ENCODE results near the gene ACAP2.
"Not testable (repeated sequence)": the region's sequence is repeated elsewhere in the genome, so short reads cannot be mapped to it uniquely, and the experiment has no call there.

ACAP2 gene

GRCh38 chr3:195247086-195247862 is 195.5 kb downstream of the ACAP2 start:
- no peak for DNase-seq (ENCODE audit: low read depth in 3 of 3)

- DNase-seq (ENCODE audit: low read depth in 3 of 3), result no peak
Observed at GRCh38 chr3:195246581-195246995, 196.2 kb downstream of the ACAP2 start.

DNA sequence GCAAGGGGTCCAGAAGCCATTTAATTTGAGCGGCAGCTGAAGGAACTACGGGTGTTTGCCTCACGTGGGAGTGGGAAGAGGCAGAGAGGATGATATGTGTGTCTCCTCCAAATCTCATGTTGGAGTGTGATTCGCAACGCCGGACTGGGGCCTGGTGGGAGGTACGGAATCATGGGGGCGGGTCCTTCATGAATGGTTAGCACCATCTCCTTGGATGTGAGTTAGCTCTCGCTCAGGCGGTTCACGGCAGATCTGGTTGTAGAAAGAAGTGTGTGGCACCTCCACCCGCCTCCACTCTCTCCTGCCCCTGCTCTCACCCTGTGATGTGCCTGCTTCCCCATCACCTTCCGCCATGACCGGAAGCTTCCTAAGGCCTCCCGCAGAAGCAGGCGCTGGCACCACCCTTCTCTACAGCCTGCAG is 197.3 kb downstream of the ACAP2 start:
- DNase-seq (ENCODE audit: low read depth in 3 of 3), result no peak

- no peak for DNase-seq (ENCODE audit: low read depth in 3 of 3)
Observed at GRCh38 chr3:195241592-195242355, 201.0 kb downstream of the ACAP2 start.

GRCh38 chr3:195240939-195241338 is 201.9 kb downstream of the ACAP2 start:
- no peak for DNase-seq (ENCODE audit: low read depth in 3 of 3)

GRCh38 chr3:195240171-195240701 is 202.6 kb downstream of the ACAP2 start:
- no peak for DNase-seq (ENCODE audit: low read depth in 3 of 3)

GRCh38 chr3:195239121-195239520 is 203.7 kb downstream of the ACAP2 start:
- no peak for DNase-seq (ENCODE audit: low read depth in 3 of 3)

DNA sequence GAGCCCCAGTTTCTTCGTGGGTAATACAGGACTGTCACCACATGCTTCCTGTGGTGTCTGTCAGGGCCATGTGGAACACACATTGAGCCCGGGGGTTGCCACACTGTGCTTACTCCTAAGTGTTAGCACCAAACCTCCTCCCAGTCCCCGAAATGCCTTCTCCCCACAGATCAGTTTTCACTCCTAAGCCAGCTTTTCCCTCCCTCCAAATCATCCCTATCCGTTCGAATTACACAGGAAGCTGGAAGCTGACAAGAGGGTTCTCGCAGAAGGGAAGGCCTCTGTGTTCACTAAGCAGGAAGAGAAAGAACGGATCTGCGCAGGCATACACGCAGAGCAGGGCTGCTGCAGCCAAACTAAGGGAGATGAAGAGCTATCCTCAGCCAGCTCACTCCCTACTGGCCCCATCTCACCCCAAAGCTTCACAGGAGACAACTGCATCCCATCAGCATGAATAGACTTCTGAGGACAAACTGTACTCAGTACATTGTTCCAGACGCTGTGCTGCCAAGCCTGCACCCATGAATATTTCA is 204.2 kb downstream of the ACAP2 start:
- no peak for DNase-seq (ENCODE audit: low read depth in 3 of 3)

- no peak for DNase-seq (ENCODE audit: low read depth in 3 of 3)
Observed at GRCh38 chr3:195238081-195238571, 204.7 kb downstream of the ACAP2 start.

GRCh38 chr3:195236801-195237570 is 205.8 kb downstream of the ACAP2 start:
- DNase-seq (ENCODE audit: low read depth in 3 of 3), result no peak

DNA sequence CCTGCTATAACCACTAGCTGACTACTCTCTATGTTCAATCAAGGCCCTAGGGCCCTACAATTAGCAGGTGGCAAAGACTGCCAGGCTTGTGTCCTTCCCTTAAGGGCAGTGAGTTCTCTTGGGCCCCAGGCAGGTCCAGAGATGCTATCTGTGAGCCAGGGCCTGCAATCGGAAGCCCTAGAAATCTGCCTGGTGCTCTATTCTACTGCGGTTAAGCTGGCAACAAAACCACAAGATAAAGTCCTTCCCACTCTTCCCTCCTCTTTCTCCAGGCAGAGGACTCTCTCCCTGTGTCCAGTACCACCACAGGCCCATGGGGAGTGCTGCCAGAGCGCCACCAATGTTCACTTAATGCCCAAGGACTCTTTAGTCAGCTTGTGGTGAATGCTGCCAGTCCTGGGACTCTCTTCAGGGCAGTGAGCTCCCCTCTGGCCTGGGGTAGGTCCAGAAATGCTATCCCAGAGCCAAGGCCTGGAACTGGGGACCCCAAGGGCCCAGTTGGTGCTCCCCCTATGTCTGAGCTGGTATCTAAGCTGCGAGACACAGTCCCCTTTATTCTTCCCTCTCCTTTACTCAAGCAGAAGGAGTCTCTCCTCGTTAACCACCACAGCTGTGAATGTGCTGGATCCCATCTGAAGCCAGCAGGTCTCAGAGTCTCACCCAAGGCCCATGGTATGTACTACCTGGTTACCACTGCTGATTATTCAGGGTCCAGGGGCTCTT is 206.6 kb downstream of the ACAP2 start:
- DNase-seq (ENCODE audit: low read depth in 3 of 3), result no peak

DNA sequence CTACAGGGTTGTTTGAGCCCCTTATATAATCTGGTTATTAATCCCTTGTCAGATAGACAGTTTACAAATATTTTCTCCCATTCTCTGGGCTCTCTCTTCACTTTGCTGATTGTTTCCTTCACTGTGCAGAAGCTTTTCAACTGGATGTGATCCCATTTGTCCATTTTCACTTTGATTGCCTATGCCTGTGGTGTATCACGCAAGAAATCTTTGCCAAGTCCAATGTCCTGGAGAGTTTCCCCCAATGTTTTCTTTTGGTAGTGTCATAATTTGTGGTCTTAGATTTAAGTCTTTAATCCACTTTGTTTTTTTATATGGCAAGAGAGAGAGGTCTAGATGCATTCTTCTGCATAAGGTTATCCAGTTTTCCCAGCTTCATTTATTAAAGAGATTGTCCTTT is 212.6 kb downstream of the ACAP2 start:
- no peak for DNase-seq (ENCODE audit: low read depth in 3 of 3)

DNA sequence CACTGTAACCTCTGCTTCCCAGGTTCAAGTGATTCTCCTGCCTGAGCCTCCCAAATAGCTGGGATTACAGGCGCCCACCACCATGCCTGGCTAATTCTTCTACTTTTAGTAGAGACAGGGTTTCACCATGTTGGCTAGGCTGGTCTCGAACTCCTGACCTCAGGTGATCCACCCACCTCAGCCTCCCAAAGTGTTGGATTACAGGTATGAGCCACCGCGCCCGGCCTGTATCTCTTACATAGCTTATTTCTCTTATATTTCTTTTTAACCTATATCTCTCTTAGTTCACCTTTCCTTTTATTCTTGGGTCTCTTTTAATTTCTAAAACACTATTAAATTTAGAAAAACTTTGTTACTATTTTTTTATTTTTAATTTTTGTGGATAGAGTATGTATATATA is 213.9 kb downstream of the ACAP2 start:
- DNase-seq (ENCODE audit: low read depth in 3 of 3), result not testable (repeated sequence)

DNA sequence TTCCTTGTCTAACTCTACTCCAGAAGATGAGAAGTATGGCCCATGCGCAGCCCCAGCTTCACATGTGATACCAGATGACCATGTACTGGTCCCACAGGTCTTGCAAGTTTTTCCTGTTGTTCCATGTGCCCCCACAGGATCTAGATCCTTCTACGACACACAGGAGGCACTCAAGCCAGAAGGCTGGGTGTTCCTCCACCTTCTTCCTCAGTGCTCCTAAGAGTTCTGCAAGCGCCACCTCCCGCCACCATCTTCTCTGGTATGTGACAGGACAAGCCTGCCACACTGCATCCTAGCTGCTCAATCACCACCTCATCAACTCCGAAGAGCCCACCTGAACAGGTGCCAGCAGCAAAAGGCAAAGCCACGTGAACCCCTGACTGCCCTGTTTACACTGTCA is 214.9 kb downstream of the ACAP2 start:
- DNase-seq (ENCODE audit: low read depth in 3 of 3), result no peak

DNA sequence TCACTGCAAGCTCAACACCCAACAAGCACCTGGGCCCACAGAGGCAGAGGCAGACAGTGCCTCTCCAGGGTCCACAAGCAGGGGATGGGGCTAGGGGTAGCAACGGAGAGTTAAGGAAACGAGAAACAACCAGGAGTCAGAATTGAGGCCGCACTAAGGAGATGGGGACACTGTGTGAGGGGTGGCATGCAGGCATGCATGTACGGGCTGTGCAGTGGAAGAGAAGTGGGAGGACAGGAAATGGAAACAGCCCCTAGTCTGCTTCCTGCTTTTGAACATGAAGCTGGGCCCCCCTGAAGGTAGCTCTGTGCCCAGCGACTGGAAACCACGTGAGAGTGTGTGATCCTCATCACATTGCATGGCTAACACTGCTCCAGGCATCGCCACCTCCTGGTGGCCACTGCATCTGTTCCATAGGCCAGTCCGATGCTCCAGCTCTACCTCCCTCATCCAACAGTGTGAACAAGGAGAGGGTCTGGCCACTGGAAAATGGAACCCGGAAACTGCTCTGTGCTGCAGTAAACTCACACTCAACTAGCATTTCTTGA is 215.8 kb downstream of the ACAP2 start:
- DNase-seq (ENCODE audit: low read depth in 3 of 3), result peak in 1 of 3 experiments; percentile 13

DNA sequence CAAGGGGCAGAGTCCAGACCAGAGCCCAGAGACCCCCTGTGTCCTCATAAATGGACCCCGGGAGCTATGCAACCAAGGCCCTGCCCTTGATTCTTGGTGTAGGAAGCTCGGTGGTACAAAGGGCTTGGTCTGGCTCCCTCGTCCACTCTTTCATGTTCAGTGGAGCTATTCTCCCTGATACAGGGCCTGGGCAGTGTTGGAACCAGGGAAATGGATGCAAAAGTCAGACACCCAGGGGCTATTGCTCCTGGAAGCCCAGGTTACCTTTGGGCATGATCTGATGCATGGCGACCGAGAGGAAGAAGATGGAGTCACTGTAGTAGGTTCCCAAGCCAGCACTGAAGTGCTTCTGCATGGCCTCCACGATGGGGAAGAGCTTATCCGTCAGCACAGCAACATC is 216.4 kb downstream of the ACAP2 start:
- no peak for DNase-seq (ENCODE audit: low read depth in 3 of 3)

GRCh38 chr3:195224980-195225580 is 217.7 kb downstream of the ACAP2 start:
- no peak for DNase-seq (ENCODE audit: low read depth in 3 of 3)

Measured in stimulated activated CD4-positive, alpha-beta T cell treated with anti-CD3 and anti-CD28 coated beads, TNF-alpha, amount 100 ng/mL, for 24 hours (primary cell).